Mucosa of rectum (tissue), 2 donors: Measurements from ENCODE around the gene ZFHX3.

Experiments used
- H3K27ac ChIP-seq, 2 donors: one replicate each; pipeline ENCODE4 v1.7.0; 2013; ENCODE audit warnings: inconsistent platforms in 2 of 2, low read depth in 2 of 2, low read length in 2 of 2
- H3K27me3 ChIP-seq, 2 donors: one replicate each; pipeline ENCODE4 v1.7.0; 2013; ENCODE audit warnings: low read length in 2 of 2; ENCODE audit not compliant: control insufficient read depth in 2 of 2, insufficient read depth in 2 of 2
- H3K36me3 ChIP-seq, 2 donors: one replicate each; pipeline ENCODE4 v1.7.0; 2013; ENCODE audit warnings: low read length in 2 of 2; ENCODE audit not compliant: control insufficient read depth in 2 of 2, insufficient read depth in 2 of 2
- H3K4me1 ChIP-seq, 2 donors: one replicate each; pipeline ENCODE4 v1.7.0; 2013; ENCODE audit warnings: low read length in 2 of 2, mild to moderate bottlenecking in 1 of 2; ENCODE audit not compliant: control insufficient read depth in 2 of 2, insufficient read depth in 2 of 2
- H3K4me3 ChIP-seq, 2 donors: one replicate each; pipeline ENCODE4 v1.7.0; 2013; ENCODE audit warnings: low read length in 2 of 2
- H3K9ac ChIP-seq, 2 donors: one replicate each; pipeline ENCODE4 v1.7.0; 2013; ENCODE audit warnings: low read length in 2 of 2, low read depth in 1 of 2, mild to moderate bottlenecking in 1 of 2
- H3K9me3 ChIP-seq, 2 donors: one replicate each; pipeline ENCODE4 v1.7.0; 2013; ENCODE audit warnings: low read length in 2 of 2; ENCODE audit not compliant: control insufficient read depth in 2 of 2
- donor health status: healthy.
- donor health status: Normal muscosa, but diverticular disease.

The ZFHX3 gene

GRCh38 chr16:72791786-72792185 is 256.1 kb downstream of the ZFHX3 start:
- Histone ChIP-seq H3K27ac (no peak overlapping the region), H3K36me3 (peaks cover 18 to 19% of the 10 kb centered on the region in 2 donors), H3K27me3 (no peaks in the 10 kb centered on the region), H3K4me1 (peaks cover 3 to 6% of the 10 kb centered on the region in 2 donors), H3K9ac (no peak overlapping the region), H3K4me3 (no peak overlapping the region), H3K9me3 (no peaks in the 10 kb centered on the region)

GRCh38 chr16:72789921-72790320 is 258.0 kb downstream of the ZFHX3 start:
- Histone ChIP-seq H3K27ac (no peak overlapping the region), H3K9me3 (no peaks in the 10 kb centered on the region), H3K36me3 (peaks cover 11 to 13% of the 10 kb centered on the region in 2 donors), H3K27me3 (no peaks in the 10 kb centered on the region), H3K9ac (no peak overlapping the region), H3K4me3 (no peak overlapping the region), H3K4me1 (peaks cover 3 to 6% of the 10 kb centered on the region in 2 donors)

GRCh38 chr16:72789465-72789864 is 258.5 kb downstream of the ZFHX3 start:
- no peak overlapping the region for H3K27ac ChIP-seq
- no peak overlapping the region for H3K9ac ChIP-seq
- peaks cover 9 to 12% of the 10 kb centered on the region in 2 donors for H3K36me3 ChIP-seq
- H3K9me3 ChIP-seq, result no peaks in the 10 kb centered on the region
- peaks cover 3 to 6% of the 10 kb centered on the region in 2 donors for H3K4me1 ChIP-seq
- H3K4me3 ChIP-seq, result no peak overlapping the region
- no peaks in the 10 kb centered on the region for H3K27me3 ChIP-seq

- no peaks in the 10 kb centered on the region for H3K27me3 ChIP-seq
- peak overlapping the region in 1 of 2 donors; percentile 73 for H3K4me3 ChIP-seq
- H3K4me1 ChIP-seq, result peaks cover 3 to 6% of the 10 kb centered on the region in 2 donors
- peaks cover 4% of the 10 kb centered on the region in 2 donors for H3K36me3 ChIP-seq
- no peak overlapping the region for H3K9ac ChIP-seq
- H3K27ac ChIP-seq, result no peak overlapping the region
- H3K9me3 ChIP-seq, result no peaks in the 10 kb centered on the region
These were observed 259.6 kb downstream of the ZFHX3 start for GRCh38 chr16:72788269-72788809.

GRCh38 chr16:72787514-72788268 is 260.2 kb downstream of the ZFHX3 start:
- Histone ChIP-seq H3K9me3 (no peaks in the 10 kb centered on the region), H3K4me3 (peak overlapping the region; percentile 64 to 73), H3K9ac (peak overlapping the region in 1 of 2 donors; percentile 51), H3K36me3 (no peaks in the 10 kb centered on the region), H3K4me1 (peaks cover 3 to 6% of the 10 kb centered on the region in 2 donors), H3K27me3 (no peaks in the 10 kb centered on the region), H3K27ac (peak overlapping the region in 1 of 2 donors; percentile 39)

- Histone ChIP-seq H3K4me1 (peaks cover 3 to 6% of the 10 kb centered on the region in 2 donors), H3K9me3 (no peaks in the 10 kb centered on the region), H3K36me3 (no peaks in the 10 kb centered on the region), H3K27ac (no peak overlapping the region), H3K27me3 (no peaks in the 10 kb centered on the region), H3K4me3 (peak overlapping the region; percentile 56 to 64), H3K9ac (peak overlapping the region in 1 of 2 donors; percentile 46)
These were observed 260.8 kb downstream of the ZFHX3 start for GRCh38 chr16:72787130-72787513.

GRCh38 chr16:72786606-72787005 is 261.3 kb downstream of the ZFHX3 start:
- no peak overlapping the region for H3K27ac ChIP-seq
- H3K4me1 ChIP-seq, result peaks cover 3 to 6% of the 10 kb centered on the region in 2 donors
- no peaks in the 10 kb centered on the region for H3K9me3 ChIP-seq
- H3K4me3 ChIP-seq, result no peak overlapping the region
- H3K36me3 ChIP-seq, result no peaks in the 10 kb centered on the region
- H3K9ac ChIP-seq, result no peak overlapping the region
- H3K27me3 ChIP-seq, result no peaks in the 10 kb centered on the region

- H3K27me3 ChIP-seq, result no peaks in the 10 kb centered on the region
- no peak overlapping the region for H3K27ac ChIP-seq
- H3K4me3 ChIP-seq, result no peak overlapping the region
- no peaks in the 10 kb centered on the region for H3K36me3 ChIP-seq
- no peaks in the 10 kb centered on the region for H3K9me3 ChIP-seq
- peaks cover 3 to 6% of the 10 kb centered on the region in 2 donors for H3K4me1 ChIP-seq
- no peak overlapping the region for H3K9ac ChIP-seq
These were observed 262.0 kb downstream of the ZFHX3 start for GRCh38 chr16:72785886-72786285.

GRCh38 chr16:72785171-72785570 is 262.8 kb downstream of the ZFHX3 start:
- Histone ChIP-seq H3K9me3 (no peaks in the 10 kb centered on the region), H3K4me3 (no peak overlapping the region), H3K9ac (no peak overlapping the region), H3K27ac (no peak overlapping the region), H3K27me3 (no peaks in the 10 kb centered on the region), H3K4me1 (peaks cover 3 to 6% of the 10 kb centered on the region in 2 donors), H3K36me3 (no peaks in the 10 kb centered on the region)

GRCh38 chr16:72783716-72784318 is 264.1 kb downstream of the ZFHX3 start:
- no peak overlapping the region for H3K4me3 ChIP-seq
- no peak overlapping the region for H3K27ac ChIP-seq
- H3K9ac ChIP-seq, result no peak overlapping the region
- no peaks in the 10 kb centered on the region for H3K9me3 ChIP-seq
- H3K27me3 ChIP-seq, result no peaks in the 10 kb centered on the region
- no peaks in the 10 kb centered on the region for H3K36me3 ChIP-seq
- H3K4me1 ChIP-seq, result peaks cover 3 to 6% of the 10 kb centered on the region in 2 donors
